Measurements from ENCODE around the gene PCDH12.
A peak's percentile ranks its signal among the peaks of the same experiment; 100 is the strongest.

PCDH12 gene

DNA sequence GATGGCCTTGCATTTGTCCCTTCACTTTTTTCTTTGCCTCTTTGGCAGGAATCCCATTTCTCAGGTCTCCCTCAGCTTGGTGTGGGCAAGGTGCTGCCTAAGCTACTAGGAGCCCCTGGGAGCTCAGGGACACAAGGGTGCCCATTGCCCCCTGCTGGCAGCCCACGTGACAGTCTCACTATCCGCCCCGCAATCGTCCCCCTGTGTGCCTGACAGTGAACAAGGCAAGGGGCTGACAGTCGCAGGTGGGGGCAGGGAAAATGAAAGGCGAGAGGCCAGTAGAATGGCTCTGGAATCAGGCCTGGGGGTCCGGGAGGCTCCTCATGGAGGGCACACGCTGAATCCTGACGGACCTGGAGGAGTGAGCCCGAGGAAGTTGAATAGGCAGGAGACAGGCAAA, 2.0 kb upstream of the PCDH12 start:
- no peak overlapping the region for H3K4me3 ChIP-seq (ENCODE audit: low read depth, low read length)
- no peak for DNase-seq (ENCODE audit: low read depth)
- TF ChIP-seq, protein P1, sequence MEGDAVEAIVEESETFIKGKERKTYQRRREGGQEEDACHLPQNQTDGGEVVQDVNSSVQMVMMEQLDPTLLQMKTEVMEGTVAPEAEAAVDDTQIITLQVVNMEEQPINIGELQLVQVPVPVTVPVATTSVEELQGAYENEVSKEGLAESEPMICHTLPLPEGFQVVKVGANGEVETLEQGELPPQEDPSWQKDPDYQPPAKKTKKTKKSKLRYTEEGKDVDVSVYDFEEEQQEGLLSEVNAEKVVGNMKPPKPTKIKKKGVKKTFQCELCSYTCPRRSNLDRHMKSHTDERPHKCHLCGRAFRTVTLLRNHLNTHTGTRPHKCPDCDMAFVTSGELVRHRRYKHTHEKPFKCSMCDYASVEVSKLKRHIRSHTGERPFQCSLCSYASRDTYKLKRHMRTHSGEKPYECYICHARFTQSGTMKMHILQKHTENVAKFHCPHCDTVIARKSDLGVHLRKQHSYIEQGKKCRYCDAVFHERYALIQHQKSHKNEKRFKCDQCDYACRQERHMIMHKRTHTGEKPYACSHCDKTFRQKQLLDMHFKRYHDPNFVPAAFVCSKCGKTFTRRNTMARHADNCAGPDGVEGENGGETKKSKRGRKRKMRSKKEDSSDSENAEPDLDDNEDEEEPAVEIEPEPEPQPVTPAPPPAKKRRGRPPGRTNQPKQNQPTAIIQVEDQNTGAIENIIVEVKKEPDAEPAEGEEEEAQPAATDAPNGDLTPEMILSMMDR (conservative IDR thresholded peaks at IDR 0.05; ENCODE audit: low read depth, low read length) = peak; percentile 35

GRCh38 chr5:141958546-141959172, 657 bp upstream of the PCDH12 start:
- TF ChIP-seq, protein P1 (conservative IDR thresholded peaks at IDR 0.05; ENCODE audit: low read depth, low read length) = no peak
- no peak overlapping the region for H3K4me3 ChIP-seq (ENCODE audit: low read depth, low read length)
- DNase-seq (ENCODE audit: low read depth) = no peak

DNA sequence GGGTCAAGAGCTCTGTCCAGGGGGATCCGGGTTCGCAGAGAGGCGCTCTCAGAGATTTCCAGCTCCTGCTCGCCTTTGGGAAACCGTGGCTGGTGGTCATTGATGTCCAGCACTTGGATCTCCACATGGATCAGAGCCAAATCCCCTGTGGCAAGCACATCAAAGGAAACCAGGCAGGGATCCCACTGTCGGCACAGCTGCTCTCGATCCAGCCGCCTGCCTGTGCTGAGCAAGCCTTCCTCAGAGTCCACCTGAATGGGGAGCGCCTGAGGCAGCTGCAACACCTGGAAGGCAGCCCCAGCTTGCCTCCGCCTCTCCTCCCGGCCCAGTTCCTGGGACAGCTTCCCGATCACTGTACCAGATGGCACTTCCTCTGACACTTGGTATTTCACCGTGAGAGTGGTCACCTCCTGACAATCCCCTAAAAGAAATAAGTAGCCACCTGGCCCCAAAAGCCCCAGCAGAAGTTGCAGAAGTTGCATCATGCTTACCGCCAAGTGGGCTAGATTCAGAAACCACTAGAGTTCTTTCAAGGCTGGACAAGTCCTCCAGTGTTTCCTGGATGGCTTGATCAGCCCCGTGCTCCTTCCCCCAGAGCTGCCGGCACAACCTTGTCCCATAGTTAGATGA, 520 bp downstream of the PCDH12 start:
- DNase-seq (ENCODE audit: low read depth) = no peak
- TF ChIP-seq, protein P1 (conservative IDR thresholded peaks at IDR 0.05; ENCODE audit: low read depth, low read length) = no peak
- no peak overlapping the region for H3K4me3 ChIP-seq (ENCODE audit: low read depth, low read length)

DNA sequence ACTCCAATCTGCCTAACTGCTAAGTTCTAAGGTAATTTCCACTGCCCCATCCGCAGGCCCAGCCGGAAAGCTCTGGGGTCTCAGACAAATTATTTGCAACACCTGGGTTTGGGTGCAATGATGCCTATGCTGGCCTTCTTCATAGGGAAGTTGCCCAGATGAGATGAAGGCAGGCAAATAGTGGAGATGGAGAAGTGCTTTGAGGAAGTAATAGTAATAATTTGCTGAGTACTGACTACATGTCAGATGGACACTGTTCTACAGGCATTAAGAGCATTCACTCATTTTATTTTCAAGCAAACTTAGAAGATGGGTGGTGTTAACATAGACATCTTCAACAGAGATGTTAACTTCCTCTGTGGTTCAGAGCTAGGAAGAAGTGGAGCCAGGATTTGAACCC, 3.8 kb downstream of the PCDH12 start:
- DNase-seq (ENCODE audit: low read depth) = no peak
- no peak overlapping the region for H3K4me3 ChIP-seq (ENCODE audit: low read depth, low read length)
- TF ChIP-seq, protein P1 (conservative IDR thresholded peaks at IDR 0.05; ENCODE audit: low read depth, low read length) = no peak

DNA sequence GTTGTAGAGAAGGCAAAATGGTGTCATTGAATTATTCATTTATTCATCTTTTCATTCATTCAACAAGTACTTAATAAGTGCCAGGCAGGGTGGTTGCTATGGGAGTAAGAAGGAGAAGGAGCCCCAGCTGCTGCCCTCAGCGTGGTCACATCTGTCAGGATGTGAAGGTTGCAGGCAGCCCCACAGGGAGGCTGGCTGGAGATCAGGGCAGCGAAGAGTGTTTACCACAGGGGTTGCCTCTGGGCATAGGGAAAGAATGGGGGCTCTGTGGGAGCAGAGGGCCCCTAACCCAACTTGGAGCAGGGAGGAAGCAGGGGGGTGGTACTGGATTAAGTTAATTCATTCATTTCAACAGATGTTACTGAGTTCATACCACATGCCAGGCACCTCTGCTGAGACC, 6.0 kb downstream of the PCDH12 start:
- DNase-seq (ENCODE audit: low read depth) = no peak
- TF ChIP-seq, protein P1 (conservative IDR thresholded peaks at IDR 0.05; ENCODE audit: low read depth, low read length) = no peak
- no peak overlapping the region for H3K4me3 ChIP-seq (ENCODE audit: low read depth, low read length)

DNA sequence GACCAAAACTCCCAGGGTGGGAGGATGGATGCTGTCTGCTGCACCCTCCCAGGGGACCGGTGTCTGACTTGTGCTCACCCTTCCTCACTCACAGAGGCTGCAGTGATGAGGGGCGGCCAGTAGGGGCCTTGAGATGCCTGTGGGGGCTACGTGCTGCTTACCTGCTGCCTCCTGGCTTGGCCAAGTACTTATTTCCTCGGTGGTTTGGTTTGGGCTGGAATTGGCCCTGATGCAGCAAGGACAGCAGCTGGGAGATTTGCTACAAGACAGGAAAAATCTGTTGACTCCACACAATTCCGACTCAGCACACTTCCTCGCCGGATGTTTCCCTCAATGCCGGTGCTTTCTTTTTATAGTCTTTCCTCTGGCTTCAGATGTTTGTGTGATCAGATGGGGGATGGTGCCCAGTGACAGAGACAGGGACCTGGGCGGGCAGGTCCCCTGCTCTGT, 6.6 kb downstream of the PCDH12 start:
- TF ChIP-seq, protein P1 (conservative IDR thresholded peaks at IDR 0.05; ENCODE audit: low read depth, low read length) = peak; percentile 68
- DNase-seq (ENCODE audit: low read depth) = peak; percentile 26
- H3K4me3 ChIP-seq (ENCODE audit: low read depth, low read length) = no peak overlapping the region

Measured in choroid plexus epithelial cell (primary cell).